ENCODE measurements around the gene UBE4A. TPM values are rescaled to one million over a fixed set of nuclear protein-coding genes. Genes with fewer than 3 reads are reported as not detected.
A peak's percentile ranks its signal among the peaks of the same experiment; 100 is the strongest.

Gene UBE4A
- total and polyA plus RNA-seq, 9 of the 15 experiments (the other 6 are each of a cell fraction or from before 2014, with no cell fraction given) = 13.5 to 45.2 (median 26.8) TPM

DNA sequence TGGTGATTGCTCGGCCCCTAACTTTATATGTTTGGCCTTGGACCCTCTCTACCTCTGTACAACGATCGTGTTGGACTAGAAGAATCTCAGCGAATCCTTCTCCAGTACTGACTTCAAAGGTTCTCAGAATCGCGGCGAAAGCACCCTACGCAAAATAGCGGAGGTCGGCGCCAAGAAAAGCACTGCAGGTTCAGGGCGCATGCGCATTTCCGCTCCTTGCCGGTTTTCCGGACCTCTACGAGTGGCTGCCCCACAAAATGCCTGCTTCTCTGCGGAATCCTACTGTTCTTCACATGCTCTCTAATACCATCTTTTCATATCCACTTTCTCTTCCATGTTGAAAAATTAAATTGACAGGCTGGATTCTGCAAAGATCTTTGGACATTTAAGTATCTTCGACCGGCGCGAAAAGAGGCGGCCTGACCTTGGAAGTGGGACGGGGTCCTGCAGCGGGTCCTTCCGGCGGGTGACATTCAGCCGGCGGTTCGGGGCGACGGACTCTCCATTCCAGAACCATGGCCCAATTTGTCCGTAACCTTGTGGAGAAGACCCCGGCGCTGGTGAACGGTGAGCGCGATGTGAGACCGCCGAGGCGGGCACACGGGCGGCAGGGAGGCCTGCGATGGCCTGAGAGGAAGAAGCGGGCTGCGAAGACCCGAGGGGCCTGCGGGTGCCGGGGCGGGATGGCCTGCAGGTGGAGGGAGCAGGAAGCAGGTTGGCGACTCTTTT is 41.9 kb downstream of the UBE4A start, which contains the start of gene ATP5MG (continued):
- TF ChIP-seq, protein P1, sequence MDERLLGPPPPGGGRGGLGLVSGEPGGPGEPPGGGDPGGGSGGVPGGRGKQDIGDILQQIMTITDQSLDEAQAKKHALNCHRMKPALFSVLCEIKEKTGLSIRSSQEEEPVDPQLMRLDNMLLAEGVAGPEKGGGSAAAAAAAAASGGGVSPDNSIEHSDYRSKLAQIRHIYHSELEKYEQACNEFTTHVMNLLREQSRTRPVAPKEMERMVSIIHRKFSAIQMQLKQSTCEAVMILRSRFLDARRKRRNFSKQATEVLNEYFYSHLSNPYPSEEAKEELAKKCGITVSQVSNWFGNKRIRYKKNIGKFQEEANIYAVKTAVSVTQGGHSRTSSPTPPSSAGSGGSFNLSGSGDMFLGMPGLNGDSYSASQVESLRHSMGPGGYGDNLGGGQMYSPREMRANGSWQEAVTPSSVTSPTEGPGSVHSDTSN (CRISPR knock-in tag; IDR thresholded peaks at IDR 0.05; ENCODE audit: low read depth) = no peak
- TF ChIP-seq, protein P1 (tag; conservative IDR thresholded peaks at IDR 0.05; ENCODE audit: low read depth) = no peak
- TF ChIP-seq TSC22D4 (tag; IDR thresholded peaks at IDR 0.05) (no peak), ZNF766 (CRISPR knock-in tag; conservative IDR thresholded peaks at IDR 0.05) (0 out of 2 replicates have a peak, but pooled peaks have one; percentile 18), ESRRA (IDR thresholded peaks at IDR 0.05; ENCODE audit: borderline replicate concordance, low read depth) (peak; percentile 96), E2F6 (IDR thresholded peaks at IDR 0.05; ENCODE audit: borderline replicate concordance in 1 of 2, extremely low read depth in 1 of 2, insufficient read depth in 1 of 2, insufficient read length in 1 of 2, low read depth in 1 of 2, low read length in 1 of 2, poor library complexity in 1 of 2, severe bottlenecking in 1 of 2) (peak in 1 of 2 experiments; percentile 28), ZBTB7A (IDR thresholded peaks at IDR 0.05; ENCODE audit: borderline replicate concordance, control insufficient read depth, low read depth, low read length) (peak; percentile 85), NR4A1 (CRISPR knock-in tag; IDR thresholded peaks at IDR 0.05) (no peak), NR4A1 (tag; IDR thresholded peaks at IDR 0.05) (no peak), SREBF2 (CRISPR knock-in tag; IDR thresholded peaks at IDR 0.05) (no peak), ZBTB17 (CRISPR knock-in tag; IDR thresholded peaks at IDR 0.05) (no peak), MIER1 (IDR thresholded peaks at IDR 0.05; ENCODE audit: low read depth) (no peak), KDM2B (CRISPR knock-in tag; IDR thresholded peaks at IDR 0.05) (no peak)
- TF ChIP-seq, protein P2, sequence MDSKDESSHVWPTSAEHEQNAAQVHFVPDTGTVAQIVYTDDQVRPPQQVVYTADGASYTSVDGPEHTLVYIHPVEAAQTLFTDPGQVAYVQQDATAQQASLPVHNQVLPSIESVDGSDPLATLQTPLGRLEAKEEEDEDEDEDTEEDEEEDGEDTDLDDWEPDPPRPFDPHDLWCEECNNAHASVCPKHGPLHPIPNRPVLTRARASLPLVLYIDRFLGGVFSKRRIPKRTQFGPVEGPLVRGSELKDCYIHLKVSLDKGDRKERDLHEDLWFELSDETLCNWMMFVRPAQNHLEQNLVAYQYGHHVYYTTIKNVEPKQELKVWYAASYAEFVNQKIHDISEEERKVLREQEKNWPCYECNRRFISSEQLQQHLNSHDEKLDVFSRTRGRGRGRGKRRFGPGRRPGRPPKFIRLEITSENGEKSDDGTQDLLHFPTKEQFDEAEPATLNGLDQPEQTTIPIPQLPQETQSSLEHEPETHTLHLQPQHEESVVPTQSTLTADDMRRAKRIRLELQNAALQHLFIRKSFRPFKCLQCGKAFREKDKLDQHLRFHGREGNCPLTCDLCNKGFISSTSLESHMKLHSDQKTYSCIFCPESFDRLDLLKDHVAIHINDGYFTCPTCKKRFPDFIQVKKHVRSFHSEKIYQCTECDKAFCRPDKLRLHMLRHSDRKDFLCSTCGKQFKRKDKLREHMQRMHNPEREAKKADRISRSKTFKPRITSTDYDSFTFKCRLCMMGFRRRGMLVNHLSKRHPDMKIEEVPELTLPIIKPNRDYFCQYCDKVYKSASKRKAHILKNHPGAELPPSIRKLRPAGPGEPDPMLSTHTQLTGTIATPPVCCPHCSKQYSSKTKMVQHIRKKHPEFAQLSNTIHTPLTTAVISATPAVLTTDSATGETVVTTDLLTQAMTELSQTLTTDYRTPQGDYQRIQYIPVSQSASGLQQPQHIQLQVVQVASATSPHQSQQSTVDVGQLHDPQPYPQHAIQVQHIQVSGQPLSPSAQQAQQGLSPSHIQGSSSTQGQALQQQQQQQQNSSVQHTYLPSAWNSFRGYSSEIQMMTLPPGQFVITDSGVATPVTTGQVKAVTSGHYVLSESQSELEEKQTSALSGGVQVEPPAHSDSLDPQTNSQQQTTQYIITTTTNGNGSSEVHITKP (IDR thresholded peaks at IDR 0.05; ENCODE audit: partially characterized antibody) = peak; percentile 99
- TF ChIP-seq, protein P3, sequence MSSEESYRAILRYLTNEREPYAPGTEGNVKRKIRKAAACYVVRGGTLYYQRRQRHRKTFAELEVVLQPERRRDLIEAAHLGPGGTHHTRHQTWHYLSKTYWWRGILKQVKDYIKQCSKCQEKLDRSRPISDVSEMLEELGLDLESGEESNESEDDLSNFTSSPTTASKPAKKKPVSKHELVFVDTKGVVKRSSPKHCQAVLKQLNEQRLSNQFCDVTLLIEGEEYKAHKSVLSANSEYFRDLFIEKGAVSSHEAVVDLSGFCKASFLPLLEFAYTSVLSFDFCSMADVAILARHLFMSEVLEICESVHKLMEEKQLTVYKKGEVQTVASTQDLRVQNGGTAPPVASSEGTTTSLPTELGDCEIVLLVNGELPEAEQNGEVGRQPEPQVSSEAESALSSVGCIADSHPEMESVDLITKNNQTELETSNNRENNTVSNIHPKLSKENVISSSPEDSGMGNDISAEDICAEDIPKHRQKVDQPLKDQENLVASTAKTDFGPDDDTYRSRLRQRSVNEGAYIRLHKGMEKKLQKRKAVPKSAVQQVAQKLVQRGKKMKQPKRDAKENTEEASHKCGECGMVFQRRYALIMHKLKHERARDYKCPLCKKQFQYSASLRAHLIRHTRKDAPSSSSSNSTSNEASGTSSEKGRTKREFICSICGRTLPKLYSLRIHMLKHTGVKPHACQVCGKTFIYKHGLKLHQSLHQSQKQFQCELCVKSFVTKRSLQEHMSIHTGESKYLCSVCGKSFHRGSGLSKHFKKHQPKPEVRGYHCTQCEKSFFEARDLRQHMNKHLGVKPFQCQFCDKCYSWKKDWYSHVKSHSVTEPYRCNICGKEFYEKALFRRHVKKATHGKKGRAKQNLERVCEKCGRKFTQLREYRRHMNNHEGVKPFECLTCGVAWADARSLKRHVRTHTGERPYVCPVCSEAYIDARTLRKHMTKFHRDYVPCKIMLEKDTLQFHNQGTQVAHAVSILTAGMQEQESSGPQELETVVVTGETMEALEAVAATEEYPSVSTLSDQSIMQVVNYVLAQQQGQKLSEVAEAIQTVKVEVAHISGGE (CRISPR knock-in tag; IDR thresholded peaks at IDR 0.05) = peak in 1 of 3 experiments; percentile 75; a peak in 2 of 6 replicates

Measured in K562 (cell line).